Endothelial cell of umbilical vein (primary cell): ENCODE results near the gene EPN3.

Experiments
- POLR2A ChIP-seq: IDR thresholded peaks from 2 replicates; pipeline ENCODE4 v1.6.1; 2012; ENCODE audit warnings: low read depth, mild to moderate bottlenecking, control low read depth, low read length
- TF ChIP-seq, protein P1 (sequence below), 2 donors: IDR thresholded peaks; 1 replicate in 1 of 2; 2 replicates in 1 of 2; pipeline ENCODE4 v1.5.1; 2011; ENCODE audit warnings: low read length in 2 of 2, mild to moderate bottlenecking in 2 of 2, moderate library complexity in 2 of 2, control low read depth in 1 of 2, inconsistent platforms in 1 of 2, low read depth in 1 of 2; ENCODE audit not compliant: insufficient read depth in 1 of 2; ENCODE audit errors: extremely low read depth in 1 of 2

DNA sequence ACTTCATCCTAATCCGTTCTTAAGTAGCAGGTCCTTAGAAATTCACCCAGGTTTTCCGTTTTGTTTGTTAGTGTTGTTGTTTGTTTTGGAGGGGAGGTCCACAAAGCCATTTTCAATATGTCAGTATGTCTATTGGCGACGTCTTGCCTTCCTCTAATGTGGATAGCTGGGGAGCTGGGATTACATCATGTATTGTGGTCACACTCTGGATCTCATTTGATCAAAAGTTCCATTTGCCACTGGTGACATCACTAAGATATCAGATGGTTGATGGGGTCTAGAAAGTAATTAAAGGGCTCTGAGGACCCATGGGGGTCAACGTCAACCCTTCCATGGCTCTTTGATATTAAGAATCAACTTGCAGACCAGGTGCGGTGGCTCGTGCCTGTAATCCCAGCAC is 2.7 kb upstream of the EPN3 start:
- TF ChIP-seq POLR2A: no peak
- TF ChIP-seq, protein P1, sequence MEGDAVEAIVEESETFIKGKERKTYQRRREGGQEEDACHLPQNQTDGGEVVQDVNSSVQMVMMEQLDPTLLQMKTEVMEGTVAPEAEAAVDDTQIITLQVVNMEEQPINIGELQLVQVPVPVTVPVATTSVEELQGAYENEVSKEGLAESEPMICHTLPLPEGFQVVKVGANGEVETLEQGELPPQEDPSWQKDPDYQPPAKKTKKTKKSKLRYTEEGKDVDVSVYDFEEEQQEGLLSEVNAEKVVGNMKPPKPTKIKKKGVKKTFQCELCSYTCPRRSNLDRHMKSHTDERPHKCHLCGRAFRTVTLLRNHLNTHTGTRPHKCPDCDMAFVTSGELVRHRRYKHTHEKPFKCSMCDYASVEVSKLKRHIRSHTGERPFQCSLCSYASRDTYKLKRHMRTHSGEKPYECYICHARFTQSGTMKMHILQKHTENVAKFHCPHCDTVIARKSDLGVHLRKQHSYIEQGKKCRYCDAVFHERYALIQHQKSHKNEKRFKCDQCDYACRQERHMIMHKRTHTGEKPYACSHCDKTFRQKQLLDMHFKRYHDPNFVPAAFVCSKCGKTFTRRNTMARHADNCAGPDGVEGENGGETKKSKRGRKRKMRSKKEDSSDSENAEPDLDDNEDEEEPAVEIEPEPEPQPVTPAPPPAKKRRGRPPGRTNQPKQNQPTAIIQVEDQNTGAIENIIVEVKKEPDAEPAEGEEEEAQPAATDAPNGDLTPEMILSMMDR (IDR thresholded peaks at IDR 0.05; ENCODE audit: extremely low read depth in 1 of 2, insufficient read depth in 1 of 2, low read depth in 1 of 2, low read length in 2 of 2): no peak
